ENCODE results near the gene PLXDC1. TPM values are rescaled to one million over a fixed set of nuclear protein-coding genes. Genes with fewer than 3 reads are reported as not detected.

The PLXDC1 gene
- 10 to 100 TPM in 3 of 10 donors, 1 to 10 TPM in 7; 4.0 to 14.0 (median 8.5) TPM for polyA plus RNA-seq (ENCODE audit: insufficient read length in 10 of 10)
- long read RNA-seq, donor 1: 0 reads
- long read RNA-seq, donor 2: 0 reads
- long read RNA-seq, donor 3: 0 reads
- long read RNA-seq, donor 4: 0 reads
- long read RNA-seq, donor 5, full-length matches to known transcripts: 2 of 2 reads
- long read RNA-seq, donor 5, partial matches to known transcripts: 0 of 2 reads
- long read RNA-seq, donor 5, other reads (novel, unspliced or antisense): 0 of 2 reads
- long read RNA-seq, donor 6: 0 reads
- long read RNA-seq, donor 7: 0 reads
- long read RNA-seq, donor 8: 0 reads
- long read RNA-seq, donor 9: 0 reads

DNA sequence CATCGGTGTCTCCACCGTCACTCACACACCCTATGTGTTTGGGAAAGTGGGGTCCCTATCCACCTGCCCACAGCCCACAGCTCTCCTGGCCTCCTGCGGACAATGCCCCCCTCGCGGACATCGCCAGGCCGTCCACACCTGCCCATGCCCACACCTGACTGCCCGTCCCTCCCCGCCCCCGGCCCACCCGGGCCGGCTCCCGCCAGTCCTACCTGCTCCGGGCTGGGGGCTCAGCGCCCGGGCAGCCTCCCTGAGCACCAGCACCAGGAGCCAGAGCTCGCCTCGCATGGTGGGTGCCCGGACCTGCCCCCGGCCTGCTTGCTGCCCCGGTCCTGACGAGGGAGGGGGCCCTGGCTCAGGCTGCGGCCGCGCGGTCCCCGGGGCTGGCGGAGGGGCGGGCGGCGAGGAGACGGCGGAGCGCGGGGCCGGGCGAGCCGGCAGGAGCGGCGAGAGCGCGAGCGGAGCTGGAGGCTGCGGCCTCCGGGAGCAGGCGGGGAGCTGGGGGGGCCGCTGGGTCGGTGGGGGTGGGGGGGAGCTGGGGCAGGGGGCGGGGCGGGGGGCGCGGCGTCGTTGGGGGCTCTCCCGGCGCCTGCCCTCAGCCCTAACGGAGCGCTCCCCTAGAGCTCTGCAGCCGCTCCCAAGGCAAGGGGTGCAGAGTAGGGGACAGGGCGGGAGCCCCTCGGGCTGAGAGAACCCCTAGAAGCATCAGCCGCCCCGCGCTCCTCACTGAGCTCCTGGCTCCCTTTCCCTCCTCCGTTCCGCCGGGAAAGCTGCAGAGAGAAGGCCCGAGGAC, at the start of gene PLXDC1:
TSS of gene PLXDC1 (minus strand) at position 488 of the 793 bp plus-strand sequence. CDS start at position 288, 200 bp downstream.
- DNase-seq: peak in 1 of 3 donors; percentile 37

DNA sequence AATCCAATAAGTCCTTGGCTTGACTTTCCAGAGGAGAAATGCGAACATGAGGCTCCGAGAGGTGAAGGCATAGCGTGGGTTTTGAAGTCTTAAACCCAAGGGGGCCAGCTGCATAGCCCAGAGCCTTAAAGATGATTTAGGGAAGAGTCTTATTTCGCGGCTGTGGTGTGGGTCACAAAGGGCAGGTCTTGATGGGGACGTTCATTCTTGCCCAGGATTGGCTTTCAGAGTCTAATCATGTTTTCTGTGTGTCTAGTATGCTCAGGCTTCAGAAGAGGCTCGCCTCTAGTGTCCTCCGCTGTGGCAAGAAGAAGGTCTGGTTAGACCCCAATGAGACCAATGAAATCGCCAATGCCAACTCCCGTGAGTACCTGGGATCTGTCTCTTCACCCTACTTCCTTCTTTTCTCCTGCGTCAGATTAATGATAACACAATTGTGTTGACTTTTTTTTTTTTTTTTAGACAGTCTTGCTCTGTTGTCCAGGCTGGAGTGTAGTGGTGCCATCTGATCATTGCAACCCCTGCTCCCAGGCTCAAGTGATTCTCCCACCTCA, 49.6 kb upstream of the PLXDC1 start:
- no peak for DNase-seq

DNA sequence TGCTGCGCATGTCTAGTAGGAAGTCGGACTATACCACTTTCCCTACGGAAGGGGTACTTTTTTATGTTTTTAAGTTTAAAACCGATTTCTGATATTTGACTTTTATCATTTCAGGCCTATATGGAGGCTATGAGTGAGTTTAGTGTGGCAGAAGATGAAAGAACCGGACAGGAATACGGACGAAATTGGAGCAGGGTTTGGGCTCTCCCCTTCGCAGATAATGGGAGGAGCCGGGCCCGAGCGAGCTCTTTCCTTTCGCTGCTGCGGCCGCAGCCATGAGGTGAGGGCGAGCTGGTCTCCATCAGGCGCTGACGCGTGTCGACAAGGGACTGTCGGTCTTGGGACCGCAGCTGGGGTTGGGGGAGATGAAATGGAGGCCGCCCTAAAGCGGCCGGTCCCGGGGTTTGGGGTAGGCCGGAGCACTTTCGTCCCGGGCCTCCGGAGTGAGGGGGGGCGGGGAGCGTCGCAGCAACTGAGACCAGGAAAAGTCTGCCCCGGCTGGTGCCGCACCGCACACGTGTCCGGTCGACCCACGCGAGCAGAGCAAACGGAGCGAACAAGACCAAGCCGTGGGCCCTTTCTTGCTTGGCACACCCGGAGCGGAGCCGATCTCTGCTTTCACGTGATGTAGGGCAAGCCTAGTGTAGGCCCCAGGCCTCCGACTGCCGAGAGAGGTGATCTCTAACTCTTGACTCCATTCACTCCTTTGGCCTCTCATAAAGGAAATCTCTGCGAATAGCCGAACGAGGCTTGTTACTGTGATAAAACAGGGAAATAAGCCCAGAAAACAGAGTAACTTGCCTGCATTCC, 48.8 kb upstream of the PLXDC1 start, which contains the start of gene RPL19:
TSS of gene RPL19 (plus strand) at position 214 of the 810 bp plus-strand sequence. CDS start at position 276, 62 bp downstream.
- peak in 2 of 3 donors; percentile 93 to 96 for DNase-seq

DNA sequence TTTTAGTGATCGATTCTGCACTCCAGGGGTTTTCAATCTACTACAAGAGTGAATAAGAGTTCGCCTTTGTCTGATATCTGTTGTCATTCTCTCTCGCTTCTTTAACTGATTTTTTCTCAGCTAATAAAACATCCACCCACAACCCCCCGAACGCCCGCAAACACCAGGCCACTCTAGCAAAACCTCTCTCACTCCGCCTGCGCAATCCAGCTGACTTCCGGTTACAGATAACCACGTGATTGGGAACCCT, 48.3 kb upstream of the PLXDC1 start:
- peak in 1 of 3 donors; percentile 95 for DNase-seq

DNA sequence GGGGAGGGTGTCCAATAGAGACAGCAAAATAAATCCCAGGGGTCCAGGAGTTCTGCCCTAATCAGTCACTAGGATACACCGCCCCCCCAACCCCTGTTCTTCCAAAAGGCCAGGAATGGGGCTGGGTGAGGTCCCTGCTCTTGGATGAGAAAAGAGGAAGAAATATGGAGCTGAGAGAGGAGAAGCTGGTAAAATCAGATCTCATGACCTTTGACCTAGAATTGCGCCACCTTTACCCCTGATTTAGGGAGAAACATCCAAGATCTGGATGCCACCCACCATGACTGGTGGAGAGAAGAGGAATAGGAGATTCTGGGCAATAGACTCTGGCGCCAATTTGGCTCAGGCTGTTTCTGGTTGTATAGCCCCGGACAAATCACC, 46.7 kb upstream of the PLXDC1 start:
- DNase-seq: no peak

DNA sequence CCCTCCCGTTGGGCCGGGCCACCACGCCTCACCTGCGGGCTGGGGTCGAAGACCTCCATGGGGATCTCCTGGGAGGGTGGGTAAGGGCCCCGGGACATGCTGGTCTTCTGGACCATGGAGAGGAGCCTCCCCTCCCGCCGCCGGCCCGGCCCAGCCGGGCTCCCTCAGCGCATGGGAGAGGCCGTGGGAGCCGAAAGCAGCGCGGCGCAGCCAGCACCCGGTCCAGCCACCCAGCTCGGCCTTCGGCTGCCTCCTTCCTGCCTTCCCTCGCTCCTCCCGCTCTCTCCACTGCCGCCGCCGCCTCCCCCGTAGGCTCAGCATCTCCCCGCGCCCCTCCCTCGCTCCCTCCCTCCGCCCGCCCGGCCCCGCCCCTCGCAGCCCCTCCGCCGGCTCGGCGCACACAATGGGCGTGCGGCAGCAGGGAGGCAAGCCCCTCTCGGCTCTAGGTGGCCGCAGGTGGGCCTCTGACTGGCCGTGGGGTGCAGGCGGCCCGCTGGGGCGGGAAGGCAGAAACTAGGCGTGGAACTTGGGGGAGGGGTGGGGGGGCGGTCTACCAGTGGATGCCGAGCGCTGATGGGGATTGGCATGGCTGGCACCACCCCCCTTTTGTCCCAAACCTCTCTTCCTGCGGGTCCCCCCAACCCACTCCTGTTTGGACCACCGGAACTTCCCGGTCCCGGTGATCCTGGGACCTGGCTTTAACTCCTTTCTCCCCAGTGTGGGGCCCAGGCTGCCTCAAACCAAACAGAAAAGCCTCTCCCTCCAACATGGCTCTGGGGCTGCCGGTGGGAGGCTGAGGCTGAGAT, 46.1 kb upstream of the PLXDC1 start, which contains the start of gene CACNB1:
TSS of gene CACNB1 (minus strand) at position 290 of the 806 bp plus-strand sequence. CDS start at position 116, 174 bp downstream.
- DNase-seq: peak; percentile 68 to 93 (median 78)

DNA sequence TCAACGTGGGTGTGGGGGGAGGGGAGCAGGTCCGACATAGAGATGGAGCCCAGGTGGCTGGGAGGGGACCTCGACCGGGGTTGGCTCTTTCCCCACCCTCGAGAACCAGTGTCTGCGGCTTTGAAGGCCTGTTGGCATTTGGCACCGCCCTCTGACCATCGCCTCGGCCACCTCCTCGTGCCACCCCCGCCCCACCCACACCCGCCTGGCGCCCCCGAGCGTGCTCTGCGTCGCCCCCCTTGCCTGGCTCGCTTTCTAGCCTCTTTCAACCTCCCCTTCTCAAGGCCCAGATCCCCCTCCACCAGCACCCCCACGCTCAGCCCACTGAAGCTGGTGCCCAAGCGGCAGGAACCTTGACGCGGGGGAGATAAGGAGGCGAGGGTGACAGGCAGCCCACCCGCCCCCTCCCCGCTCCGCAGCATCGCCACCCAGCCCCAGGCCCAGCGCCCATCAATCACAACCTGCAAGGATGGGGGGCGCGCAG, 45.4 kb upstream of the PLXDC1 start:
- DNase-seq: peak in 2 of 3 donors; percentile 58 to 61

GRCh38 chr17:39196241-39196807, 44.9 kb upstream of the PLXDC1 start:
- peak; percentile 67 to 73 (median 68) for DNase-seq

- DNase-seq: no peak
Observed at GRCh38 chr17:39195568-39196160, 44.2 kb upstream of the PLXDC1 start.

- no peak for DNase-seq
Observed at GRCh38 chr17:39194985-39195524, 43.6 kb upstream of the PLXDC1 start.

DNA sequence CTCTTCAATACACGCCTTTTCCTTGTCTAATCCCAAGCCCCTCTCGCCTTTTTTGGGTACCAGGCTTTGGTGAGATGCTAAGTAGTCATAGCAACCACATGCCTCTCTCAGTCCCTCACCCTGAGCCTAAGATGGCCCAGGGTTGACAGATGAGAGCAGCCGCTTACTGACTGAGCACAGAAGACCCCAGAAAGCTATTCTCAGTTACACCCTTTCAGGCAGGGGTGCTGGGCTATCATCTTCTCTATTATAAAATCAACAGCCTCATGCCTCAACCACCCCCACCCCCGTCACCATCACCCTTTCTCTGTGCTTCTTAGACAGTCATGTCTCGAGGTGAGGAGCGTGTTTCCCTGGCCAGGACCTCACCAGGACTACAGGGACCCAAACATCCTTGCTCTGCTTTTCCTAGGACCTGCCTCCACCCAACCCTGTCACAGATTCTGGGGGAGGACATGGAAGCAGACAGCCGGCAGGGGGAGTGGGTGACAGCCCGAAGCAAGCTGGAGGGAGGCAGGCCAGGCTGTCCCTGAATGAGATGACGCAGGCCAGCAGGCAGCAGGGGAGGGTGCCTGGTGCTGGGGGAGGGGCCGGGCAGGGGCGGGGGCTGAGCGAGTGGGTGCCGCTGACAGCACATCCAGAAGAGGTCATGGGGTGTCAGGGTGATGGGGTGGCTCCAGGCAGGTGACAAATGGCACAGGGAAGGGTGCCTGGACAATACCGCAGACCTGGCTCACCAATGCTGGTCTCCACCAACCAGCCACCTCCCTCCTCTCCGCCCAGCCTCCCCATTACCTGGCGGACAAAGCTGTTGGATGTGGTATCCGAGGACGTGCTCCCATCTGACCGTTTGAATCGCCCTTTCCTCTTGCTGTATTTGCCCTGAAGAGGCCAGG, 42.9 kb upstream of the PLXDC1 start:
- peak; percentile 66 to 72 (median 69) for DNase-seq

- no peak for DNase-seq
Observed at GRCh38 chr17:39193346-39193745, 41.9 kb upstream of the PLXDC1 start.

DNA sequence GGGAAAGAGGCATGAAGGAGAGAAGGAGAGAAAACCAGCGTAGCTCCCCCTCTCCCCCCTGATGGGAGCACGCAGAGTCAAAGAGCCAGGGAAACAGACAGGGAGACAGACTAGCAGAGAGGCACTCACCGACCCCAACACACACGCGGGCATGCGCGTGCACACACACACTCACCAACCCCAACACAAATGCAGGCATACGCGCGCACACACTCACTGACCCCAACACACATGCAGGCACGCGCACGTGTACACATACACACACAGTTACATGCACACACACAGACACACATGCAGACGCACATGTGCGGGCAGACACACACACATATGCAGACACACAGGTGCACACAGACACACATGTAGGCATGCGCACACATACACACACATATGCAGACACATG, 41.5 kb upstream of the PLXDC1 start:
- DNase-seq: no peak

GRCh38 chr17:39191750-39192510, 40.5 kb upstream of the PLXDC1 start:
- DNase-seq: peak in 1 of 3 donors; percentile 68

DNA sequence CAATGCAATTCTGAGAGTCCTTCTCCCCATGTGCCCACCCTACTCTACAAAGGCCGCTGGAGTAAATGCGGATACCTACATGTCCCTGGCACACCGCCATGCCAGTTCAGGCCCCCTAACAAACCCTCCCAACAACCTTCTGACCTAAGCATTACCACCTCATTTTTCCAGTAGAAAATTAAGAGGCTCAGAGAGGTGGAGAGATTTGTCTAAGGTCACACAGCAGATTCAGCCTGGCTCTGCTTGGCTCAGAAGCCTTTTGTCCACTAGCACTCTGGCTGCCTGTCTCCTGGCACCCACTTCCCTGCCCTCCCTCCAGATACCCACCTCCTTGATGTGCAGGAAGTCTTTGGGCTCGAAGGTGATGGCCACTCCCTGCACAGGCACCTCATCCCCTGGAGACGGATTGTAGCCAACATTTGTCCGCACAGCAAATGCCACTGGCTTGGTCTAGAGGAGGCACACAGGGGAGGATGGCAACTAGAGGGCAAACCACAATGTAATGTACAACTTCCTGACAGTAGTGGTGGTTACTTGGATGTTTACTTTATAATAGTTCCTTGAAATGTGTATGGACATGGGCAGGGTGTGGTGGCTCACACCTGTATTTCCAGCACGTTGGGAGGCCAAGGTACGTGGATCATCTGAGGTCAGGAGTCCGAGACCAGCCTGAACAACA, 35.9 kb upstream of the PLXDC1 start:
- no peak for DNase-seq

- DNase-seq: no peak
Observed at GRCh38 chr17:39186481-39187002, 35.1 kb upstream of the PLXDC1 start.

DNA sequence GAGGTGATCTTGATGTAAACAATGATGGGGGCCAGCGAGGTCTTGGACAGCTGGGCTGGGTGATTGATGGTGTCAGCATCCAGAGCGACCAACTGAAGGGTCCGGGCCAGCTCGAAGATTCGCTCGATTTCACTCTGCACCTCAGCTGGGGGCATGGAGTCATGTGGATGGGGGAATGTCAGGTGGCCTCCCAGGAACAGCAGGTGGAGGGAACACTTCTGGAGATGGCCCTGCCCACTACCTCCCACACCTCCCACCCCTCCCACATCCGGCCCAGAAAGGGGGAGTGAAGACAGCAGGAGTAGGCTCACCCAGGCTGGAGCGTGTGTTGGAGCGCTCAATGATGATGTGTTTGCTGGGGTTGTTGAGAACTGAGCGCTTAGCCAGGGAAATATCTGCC, 32.3 kb upstream of the PLXDC1 start:
- no peak for DNase-seq

All from muscle of back (tissue), 13 donors.